Measurements from ENCODE around the gene CASZ1.

The CASZ1 gene

DNA sequence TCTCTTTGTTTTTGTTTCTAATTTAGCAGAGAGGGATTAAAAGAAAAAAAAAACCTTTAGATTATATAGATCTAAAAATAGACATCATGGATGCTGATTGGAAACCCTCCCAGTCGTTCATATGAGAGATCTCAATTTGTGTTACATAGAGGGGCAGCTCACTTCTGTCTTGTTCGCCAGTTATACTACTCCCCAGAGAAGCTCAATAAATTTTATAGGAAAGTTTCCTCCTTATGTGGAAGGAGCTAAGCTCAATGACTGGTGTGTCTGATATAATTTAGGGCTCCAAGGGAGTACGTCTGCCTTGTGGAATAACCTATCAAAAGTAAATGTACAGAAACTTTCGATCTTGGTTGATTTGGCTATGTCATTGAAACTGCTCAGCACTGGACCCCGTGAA, 204.1 kb downstream of the CASZ1 start:
- POLR2A ChIA-PET = no interaction called here
- DNase-seq (ENCODE audit: low read depth, low spot score) = no peak
- TF ChIP-seq, protein P1, sequence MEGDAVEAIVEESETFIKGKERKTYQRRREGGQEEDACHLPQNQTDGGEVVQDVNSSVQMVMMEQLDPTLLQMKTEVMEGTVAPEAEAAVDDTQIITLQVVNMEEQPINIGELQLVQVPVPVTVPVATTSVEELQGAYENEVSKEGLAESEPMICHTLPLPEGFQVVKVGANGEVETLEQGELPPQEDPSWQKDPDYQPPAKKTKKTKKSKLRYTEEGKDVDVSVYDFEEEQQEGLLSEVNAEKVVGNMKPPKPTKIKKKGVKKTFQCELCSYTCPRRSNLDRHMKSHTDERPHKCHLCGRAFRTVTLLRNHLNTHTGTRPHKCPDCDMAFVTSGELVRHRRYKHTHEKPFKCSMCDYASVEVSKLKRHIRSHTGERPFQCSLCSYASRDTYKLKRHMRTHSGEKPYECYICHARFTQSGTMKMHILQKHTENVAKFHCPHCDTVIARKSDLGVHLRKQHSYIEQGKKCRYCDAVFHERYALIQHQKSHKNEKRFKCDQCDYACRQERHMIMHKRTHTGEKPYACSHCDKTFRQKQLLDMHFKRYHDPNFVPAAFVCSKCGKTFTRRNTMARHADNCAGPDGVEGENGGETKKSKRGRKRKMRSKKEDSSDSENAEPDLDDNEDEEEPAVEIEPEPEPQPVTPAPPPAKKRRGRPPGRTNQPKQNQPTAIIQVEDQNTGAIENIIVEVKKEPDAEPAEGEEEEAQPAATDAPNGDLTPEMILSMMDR (IDR thresholded peaks at IDR 0.05; ENCODE audit: insufficient read depth, low read length, missing control alignments) = no peak
- CTCF ChIA-PET = no interaction called here
- H3K4me3 ChIP-seq (ENCODE audit: low read depth, low read length) = no peak overlapping the region

DNA sequence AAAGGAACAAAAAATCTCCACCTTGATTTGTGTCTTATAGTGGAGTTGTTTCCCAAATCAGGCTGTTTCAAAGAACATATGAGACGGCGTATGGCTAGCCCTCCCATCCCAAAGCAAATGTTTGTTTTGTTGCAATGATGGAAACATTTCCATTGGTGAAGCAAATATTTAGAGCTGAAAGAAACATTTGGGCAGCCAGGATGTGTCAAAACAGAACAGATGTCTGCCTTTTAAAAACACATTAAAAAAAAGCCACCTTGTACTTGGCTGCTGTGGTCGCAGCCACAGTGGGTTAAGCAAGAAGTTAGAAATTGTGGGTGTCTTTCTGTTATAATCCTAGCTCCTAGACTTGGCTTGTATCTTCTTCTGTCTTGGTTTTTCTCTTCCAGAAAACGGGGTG, 205.4 kb downstream of the CASZ1 start:
- ChIA-PET POLR2A (no interaction called here), CTCF (interaction anchor here (1.0 kb wide), 1 partner anchor 9 kb away, joined by 3 read pairs; no protein-coding TSS in a partner anchor)
- TF ChIP-seq, protein P1 (IDR thresholded peaks at IDR 0.05; ENCODE audit: insufficient read depth, low read length, missing control alignments) = no peak

DNA sequence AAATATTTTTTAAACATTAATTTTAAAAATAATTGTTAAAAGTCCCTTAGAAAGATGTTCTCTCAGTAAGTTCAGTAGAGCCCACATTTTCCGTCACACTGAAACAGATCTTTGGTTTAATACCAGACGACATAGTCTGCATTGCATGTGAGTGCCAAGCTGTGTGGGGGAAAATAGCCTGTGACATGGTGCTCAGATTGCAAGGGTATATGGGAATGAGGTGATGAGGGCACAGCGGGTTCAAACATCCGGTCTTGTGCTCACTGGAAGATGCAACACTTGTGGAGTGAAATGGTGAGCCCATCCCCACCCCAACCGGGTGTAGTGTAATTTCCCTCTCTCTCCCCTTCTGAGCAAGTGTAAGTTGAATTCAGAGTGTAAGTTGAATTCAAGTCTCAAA, 207.4 kb downstream of the CASZ1 start:
- ChIA-PET POLR2A (no interaction called here), CTCF (no interaction called here)

More for the DNA sequence above, 205.4 kb downstream of the CASZ1 start:
- no peak for DNase-seq (ENCODE audit: low read depth, low spot score)
- no peak overlapping the region for H3K4me3 ChIP-seq (ENCODE audit: low read depth, low read length)

DNA sequence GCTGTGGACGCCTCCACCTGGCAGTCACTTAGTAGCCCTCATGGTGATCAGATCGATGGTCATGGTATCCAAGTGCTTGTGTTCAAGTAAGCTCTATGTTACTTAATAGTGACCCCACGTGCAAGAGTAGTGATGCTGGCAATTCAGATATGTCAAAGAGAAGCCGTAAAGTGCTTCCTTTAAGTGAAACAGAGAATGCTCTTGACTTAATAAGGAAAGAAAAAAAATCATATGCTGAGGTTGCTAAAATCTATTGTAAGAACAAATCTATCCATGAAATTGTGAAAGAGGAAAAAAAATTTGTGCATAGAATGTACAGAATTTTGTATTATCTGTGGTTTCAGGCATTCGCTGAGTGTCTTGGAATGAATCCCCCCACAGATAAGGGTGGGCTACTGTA, 207.8 kb downstream of the CASZ1 start:
- TF ChIP-seq, protein P1 (IDR thresholded peaks at IDR 0.05; ENCODE audit: insufficient read depth, low read length, missing control alignments) = no peak
- CTCF ChIA-PET = no interaction called here
- DNase-seq (ENCODE audit: low read depth, low spot score) = no peak
- POLR2A ChIA-PET = no interaction called here
- H3K4me3 ChIP-seq (ENCODE audit: low read depth, low read length) = no peak overlapping the region

More for the DNA sequence above, 207.4 kb downstream of the CASZ1 start:
- no peak for DNase-seq (ENCODE audit: low read depth, low spot score)
- TF ChIP-seq, protein P1 (IDR thresholded peaks at IDR 0.05; ENCODE audit: insufficient read depth, low read length, missing control alignments) = no peak
- no peak overlapping the region for H3K4me3 ChIP-seq (ENCODE audit: low read depth, low read length)

Measured in AG04449 (cell line).